Ammon's horn (tissue), 1 donor: ENCODE measurements around the gene CFB.
"Not testable (repeated sequence)": the region's sequence is repeated elsewhere in the genome, so short reads cannot be mapped to it uniquely, and the experiment has no call there.

Experiments
- DNase-seq: peaks from one replicate; pipeline ENCODE4 v3.0.0-alpha.2; 2016; ENCODE audit warnings: low spot score

The CFB gene

DNA sequence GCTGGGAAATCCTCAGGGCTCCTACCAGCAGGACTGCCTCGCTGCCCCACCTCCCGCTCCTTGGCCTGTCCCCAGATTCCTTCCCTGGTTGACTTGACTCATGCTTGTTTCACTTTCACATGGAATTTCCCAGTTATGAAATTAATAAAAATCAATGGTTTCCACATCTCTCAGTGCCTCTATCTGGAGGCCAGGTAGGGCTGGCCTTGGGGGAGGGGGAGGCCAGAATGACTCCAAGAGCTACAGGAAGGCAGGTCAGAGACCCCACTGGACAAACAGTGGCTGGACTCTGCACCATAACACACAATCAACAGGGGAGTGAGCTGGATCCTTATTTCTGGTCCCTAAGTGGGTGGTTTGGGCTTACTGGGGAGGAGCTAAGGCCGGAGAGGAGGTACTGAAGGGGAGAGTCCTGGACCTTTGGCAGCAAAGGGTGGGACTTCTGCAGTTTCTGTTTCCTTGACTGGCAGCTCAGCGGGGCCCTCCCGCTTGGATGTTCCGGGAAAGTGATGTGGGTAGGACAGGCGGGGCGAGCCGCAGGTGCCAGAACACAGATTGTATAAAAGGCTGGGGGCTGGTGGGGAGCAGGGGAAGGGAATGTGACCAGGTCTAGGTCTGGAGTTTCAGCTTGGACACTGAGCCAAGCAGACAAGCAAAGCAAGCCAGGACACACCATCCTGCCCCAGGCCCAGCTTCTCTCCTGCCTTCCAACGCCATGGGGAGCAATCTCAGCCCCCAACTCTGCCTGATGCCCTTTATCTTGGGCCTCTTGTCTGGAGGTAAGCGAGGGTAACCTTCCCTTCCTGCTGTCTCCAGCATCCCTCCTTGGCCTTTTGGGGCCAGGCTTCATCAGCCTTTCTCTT, at the start of gene CFB:
CFB (plus strand) TSS at position 589 of the 863 bp plus-strand sequence; CDS start at position 716, 127 bp downstream.
- peak; percentile 17 for DNase-seq

DNA sequence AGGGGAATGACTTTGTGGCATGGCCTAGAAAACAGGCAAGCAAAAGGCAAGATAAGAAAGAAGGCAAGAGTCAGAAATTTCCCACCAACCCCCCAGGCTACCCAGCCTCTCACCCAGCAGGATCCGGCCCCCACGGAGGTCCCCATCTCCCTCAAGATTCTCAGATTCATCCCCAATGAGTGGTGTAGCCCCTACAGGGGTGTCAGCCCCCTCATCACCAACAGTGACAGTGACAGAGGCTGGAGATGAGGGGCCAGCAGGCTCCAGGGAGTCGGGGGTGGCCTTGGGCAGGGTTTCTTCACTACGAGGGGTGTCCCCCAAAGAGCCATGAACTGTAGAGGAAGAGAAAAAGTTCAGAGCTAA, 49.4 kb upstream of the CFB start:
- no peak for DNase-seq

DNA sequence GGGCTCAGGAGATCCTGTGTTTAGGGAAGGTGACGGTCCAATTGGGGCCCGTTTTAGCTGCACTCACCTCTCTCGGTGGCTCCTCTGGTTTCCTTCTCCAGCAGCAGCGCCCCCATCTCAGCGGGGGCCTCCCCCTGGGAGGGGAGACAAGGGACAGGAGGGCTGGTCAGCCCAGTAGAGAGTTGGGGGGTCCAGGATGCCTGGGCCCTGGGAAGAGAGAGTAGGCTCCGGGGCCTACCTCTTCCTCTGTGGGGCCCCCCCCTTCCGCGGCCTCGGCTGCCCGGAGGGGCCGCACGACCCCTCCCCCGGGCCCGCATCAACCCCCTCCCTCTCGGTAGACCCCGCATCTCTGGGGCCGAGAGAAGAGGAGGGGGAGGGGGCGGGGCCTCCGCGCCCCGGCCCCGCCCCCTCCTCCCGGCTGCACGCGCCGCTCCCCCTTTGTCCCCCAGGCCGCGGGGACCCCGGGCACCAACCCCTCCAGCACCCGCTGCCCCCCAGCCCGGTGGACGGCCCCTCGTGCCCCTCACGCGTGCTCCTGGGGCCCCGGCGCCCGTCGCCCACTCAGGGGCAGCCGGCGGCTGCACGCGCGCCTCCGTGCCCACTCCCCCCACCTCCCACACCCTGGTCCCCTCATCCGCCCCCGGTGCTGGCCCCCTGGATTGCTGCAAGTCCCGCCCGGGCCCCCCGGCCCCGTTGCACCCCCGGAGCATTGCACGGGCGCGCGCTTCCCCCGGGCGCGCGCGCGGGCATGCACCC, 48.9 kb upstream of the CFB start:
- no peak for DNase-seq

DNA sequence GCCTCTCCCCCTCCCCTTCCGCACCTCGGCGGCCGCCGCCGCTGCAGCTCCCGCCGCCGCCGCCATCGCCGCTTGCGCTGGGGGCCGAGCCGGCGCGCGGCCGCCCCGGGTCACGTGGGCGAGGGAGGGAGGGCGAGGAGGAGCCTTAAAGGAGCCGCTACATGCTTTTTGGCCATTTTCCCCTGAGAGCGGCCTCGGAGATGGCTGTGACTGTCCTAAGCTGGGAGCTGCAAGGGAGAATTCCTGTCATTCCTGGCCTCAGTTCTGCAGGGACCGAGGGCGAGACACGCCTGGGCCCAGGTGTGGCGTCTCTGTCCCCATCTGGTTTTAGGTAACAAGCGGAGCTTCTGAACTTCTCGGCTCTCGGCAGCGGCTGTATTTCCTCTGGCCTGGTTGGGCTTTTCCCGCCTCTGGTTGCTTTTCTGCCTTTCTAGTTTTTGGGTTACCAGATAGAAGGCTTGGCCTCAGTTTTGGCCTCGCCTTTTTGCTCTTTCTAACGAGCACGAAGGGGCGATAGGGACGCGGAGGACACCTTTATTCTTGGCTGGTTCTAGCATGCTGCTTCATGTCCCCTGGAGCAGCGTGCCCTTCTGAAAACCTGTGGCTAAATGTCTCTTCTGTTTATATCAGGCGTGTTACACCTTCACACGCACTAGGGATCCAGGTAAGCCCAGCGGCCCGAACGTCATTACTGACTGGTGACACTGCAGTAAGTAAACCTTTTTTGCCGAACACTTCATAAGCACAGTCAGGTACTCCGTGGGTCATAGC, 48.1 kb upstream of the CFB start, which contains the start of gene EHMT2:
EHMT2 (minus strand) TSS at position 87 of the 771 bp plus-strand sequence; CDS start at position 66, 21 bp downstream.
- DNase-seq, result peak; percentile 94

DNA sequence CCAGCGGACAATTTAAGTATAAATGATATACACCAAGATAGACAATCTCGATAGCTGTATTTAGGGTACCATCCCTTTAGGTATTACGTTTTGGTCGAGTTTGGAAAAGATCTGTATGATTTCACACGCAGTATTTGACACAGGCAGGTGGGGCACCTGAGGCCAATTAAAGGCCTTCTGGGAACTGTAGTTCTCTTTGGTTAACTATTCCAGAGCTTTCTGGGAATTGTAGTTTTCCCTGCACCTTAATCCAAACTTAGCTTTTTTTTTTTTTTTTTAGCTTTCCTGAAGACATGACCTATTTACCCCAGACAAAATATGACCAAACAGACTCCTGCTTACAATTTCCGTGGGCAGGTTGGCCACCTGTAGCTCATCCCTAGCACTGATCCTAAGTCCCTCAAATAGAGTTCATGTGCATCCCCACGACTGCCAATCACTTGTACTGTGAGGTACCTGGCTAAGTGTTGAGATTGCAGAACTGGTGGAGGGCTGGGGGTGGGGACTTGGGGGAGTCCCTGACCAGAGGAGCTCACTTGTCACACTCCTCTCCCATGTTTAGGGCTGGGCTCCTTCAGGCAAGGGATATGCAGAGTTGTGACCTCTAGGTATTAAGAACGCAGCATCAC, 47.4 kb upstream of the CFB start:
- peak; percentile 62 for DNase-seq

DNA sequence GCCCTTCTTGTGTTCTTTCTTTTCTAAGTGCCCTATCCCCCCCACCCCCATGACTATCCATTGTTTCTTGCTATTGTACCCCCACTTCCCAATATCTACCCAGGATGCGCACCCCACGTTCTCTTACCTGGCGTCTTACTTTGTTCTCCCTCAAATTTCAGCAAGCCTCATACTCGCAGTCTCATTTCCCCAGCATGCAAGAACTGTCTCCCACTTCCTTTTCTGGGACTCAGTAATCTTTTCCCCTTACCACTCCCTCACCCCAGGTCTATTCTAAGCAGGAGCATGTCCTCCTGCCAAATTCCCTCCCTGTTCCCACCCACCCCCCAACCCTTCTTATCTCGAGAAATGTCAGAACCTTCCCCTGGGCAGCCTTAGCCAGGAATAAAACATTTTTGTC, 46.7 kb upstream of the CFB start:
- DNase-seq, result no peak

DNA sequence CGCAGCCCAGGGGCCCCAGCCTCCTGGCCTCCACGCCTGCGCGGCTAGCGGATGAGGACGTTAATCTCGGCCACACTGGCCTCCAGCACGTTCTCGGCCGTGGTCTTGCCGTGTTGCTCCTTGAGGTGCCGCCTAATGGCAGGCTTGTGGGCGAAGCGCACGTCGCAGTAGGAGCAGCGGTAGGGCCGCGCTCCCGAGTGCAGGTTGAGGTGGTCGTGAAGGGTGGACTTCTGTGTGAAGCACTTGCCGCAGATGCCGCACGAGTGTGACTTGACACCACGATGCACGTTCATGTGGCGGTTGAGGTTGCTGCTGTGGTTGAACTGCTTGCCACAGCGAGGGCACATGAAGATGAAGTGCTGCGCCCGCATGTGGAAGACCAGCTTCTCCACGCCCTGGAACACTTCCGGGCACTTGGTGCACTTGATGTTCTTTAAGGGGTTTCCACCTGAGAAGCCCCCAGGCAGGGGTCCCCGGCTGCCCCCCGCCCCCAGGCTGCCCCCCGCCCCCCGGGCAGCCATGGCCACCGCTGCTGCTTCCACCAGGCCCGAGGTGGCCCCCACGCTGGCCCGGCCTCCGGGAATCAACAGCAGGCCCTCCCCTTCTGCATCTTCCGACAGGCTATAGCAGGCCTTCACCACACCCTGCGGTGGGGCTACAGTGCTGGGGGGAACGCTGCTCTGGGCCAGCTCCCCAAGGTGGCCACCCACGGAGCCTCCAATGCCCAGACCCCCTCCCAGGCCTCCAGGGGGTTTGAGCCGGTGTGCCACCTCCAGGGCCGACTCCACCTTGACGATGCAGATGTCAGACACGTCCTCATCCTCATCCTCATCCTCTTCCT, 45.8 kb upstream of the CFB start:
- no peak for DNase-seq

DNA sequence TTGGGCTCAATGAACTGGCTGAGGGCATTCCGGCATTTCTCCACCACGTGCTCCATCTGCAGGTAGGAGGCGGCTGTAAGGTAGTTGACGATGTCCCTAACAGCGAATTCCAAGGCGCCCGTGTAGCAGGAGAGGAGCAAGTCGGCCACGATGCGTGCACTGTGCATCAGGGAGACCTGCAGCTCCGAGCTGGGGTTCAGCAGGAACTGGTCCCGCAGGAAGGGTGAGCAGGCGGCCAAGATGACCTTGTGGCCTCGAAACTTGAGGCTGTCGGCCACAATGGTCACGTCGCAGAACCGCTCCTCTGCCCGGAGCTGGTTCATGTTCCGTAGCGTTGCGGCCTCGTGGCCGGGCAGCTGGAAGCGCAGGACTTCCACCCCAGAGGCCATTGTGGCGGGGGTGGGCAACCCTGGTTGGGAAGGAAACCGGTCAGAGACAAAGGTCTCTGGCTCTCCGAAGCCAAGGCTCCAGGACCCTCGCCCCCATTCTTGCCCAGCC, 44.9 kb upstream of the CFB start:
- peak; percentile 31 for DNase-seq

DNA sequence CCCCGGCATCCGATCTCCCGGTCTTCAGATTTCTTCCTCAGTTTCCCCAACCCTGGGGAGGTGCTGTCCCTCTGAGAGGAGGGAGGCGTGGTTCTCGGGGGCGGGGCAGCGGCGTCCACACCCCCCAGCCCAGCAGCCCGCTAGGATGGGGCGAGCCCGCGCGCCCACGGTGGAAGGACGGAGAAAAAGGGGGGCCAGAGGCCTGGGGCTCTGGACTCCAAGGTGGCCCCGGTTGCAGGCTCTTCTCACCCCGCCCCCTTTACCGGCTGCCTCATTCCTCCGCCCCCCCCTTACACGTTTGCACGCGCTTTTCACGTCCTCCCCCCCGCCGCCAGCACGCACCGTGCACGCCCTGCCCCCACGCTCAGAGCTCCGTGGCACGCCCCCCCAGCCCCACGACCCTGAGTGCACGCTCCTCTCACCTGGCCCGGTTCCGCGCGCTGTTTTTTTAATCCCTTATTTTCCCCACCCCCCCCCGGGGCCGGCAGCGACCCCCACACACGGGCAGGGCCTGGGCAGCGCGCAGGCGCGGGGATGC, 44.4 kb upstream of the CFB start:
- peak; percentile 60 for DNase-seq

DNA sequence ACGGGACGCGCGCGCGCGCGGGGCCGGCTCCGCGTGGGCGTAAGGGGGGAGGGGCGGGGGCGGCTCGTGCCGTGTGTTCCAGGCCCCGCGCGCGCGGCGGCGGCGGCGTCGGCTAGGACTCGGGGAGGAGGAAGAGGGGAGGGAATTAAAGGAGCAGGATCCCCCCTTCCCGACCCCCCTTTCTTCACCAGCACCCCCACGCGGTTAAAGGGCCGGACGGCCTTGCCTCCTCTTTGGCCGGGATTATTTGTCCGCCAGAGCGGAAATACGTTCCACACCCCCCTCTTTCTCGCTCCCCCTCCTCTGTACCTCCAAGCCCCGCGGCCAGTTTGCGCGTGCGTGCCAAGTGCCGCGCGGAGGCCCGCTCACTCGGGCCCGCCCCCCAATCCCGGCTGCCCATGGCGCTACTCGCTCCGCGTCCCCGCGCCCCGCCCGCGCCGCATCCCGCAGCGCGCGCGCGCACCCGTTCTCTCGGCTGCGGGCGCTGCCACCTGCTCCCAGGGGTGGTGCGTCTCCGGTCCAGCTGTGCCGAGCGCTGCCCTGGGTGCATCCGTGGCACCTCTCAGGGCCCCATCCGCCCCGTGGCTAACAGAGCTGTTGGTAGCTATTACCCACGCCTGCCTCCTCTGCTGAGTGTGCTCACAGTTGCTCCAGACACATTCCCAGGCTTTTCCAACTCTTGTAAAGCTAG, 43.8 kb upstream of the CFB start, which contains the start of gene ZBTB12:
ZBTB12 (minus strand) TSS at position 134 of the 691 bp plus-strand sequence. CDS start 781 bp downstream, outside the sequence.
- peak; percentile 96 for DNase-seq

DNA sequence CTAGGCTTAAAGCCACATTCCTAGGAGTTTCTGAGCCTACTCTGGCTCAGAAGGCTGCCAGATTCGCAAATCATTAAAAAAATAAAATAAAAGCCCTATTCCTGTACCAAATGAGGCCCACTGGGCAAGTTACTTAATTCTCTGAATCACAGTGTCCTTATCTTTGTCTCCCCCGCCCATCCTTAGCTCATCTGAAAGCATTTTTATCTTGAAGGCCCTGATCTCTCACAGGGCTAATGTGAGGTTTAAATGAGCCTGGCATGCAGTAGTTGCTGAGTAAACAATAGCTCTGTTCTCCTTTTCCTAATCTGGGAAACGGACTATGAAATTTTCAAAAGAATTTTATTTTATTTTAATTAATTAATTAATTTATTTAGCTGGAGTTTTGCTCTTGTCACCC, 41.9 kb upstream of the CFB start:
- no peak for DNase-seq

DNA sequence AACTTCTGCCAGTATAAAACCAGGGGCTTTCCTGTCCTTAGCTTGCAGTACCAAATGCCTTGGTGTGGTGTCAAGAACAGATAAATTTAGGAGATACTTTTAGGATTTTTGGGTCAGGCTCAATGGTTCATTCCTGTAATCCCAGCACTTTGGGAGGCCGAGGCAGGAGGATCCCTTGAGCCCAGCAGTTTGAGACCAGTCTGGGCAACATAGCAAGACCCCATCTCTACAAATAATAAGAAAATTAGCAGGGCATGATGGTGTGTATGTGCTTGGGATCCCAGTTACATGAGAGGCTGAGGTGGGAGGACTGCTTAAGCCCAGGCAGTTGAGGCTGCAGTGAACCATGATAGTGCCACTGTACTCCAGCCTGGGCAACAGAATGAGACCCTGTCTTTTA, 40.9 kb upstream of the CFB start:
- no peak for DNase-seq

DNA sequence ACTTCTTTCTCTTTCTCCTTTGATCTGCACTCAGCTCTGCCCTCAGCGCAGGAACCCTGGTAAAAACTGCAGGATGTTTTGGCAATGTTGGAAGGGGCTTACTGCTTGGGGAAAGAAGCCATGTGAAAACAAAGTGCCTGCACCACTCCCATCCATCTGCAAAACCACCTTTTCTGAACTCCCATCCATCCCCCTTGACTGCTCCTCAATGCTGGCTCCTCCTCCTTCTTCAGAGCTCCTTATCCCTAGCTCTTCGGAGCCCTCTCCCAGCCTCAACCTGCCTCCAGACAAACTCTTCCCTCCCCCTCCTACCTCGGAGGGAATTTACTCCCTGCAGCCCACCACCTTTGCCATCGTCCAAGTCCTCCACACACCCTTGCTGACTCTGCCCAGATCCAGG, 39.8 kb upstream of the CFB start:
- no peak for DNase-seq

DNA sequence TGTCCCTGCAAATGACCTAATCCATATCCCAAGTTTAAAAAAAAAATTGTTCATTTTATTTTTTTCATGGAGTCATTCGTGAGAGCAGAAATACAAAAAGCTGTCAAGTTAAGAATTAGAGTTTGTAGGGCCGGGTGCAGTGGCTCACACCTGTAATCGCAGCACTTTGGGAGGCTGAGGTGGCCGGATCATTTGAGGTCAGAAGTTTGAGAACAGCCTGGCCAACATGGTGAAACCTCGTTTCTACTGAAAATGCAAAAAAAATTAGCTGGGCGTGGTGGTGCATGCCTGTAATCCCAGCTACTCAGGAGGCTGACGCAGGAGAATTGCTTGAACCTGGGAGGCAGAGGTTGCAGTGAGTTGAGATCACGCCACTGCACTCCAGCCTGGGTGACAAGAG, 39.2 kb upstream of the CFB start:
- DNase-seq, result not testable (repeated sequence)

DNA sequence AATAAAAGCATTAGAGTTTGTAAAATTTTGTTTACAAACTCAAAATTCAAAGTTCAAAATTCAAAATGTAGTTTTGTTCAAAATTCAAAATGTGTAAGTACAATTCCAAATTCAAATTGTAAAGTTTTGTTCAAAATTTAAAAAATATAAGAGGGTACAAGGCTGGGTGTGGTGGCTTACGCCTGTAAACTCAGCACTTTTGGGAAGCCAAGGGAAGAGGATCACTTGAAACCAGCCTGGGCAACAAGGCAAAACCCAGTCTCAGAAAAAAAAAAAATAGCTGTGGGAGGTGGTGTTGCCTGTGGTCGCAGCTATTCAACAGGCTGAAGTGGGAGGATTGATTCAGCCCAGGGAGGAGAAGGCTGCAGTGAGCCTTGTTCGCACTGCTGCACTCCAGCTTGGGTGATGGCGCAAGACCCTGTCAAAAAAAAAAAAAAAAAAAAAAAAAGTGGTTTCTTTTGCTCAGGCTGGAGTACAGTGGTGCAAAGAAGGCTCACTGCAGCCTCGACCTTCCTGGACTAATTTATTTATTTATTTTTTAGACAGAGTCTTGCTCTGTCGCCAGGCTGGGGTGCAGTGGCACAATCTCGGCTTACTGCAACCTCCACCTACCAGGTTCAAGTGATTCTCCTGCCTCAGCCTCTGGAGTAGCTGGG, 38.6 kb upstream of the CFB start:
- DNase-seq, result peak; percentile 34

DNA sequence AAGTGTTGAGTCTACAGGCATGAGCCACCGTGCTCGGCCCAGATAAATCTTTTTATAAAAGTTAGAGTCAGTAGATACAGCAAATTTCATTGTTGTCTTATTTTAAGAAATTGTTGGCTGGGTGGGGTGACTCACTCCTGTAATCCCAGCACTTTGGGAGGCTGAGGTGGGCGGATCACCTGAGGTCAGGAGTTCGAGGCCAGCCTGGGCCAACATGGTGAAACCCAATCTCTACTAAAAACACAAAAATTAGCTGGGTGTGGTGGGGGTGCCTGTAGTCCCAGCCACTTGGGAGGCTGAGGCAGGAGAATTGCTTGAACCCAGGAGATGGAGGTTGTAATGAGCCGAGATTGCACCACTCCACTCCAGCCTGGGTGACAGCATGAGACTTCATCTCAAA, 37.6 kb upstream of the CFB start:
- DNase-seq, result not testable (repeated sequence)

DNA sequence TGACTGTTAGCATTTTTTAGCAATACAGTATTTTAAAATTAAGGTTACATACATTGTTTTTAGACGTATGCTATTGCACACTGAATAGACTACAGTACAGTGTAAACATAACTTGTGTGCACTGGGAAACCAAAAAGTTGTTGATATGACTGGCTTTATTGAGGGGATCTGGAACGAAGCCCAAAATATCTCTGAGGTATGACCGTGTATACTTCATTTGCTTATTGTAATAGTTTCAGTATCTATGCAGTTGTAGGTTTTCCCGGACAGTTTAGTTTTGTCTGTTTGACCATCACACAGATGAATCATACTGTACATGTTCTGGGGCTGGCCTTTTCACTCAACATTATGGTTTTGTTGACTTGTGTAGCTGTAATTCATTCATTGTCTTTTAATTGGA, 37.1 kb upstream of the CFB start:
- DNase-seq, result no peak

DNA sequence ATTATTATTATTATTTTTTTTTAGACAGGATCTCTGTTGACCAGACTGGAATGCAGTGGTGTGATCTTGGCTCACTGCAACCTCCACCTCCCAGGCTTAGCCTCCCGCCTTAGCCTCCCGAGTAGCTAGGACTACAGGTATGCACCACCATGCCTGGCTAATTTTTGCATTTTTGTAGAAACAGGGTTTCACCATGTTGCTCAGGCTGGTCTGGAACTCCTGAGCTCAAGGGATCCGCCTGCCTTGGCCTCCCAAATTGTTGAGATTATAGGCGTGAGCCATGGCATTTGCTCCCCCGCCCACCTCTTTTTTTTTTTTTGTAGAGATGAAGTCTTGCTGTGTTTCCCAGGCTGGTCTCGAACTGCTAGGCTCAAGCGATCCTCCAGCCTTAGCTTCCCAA, 36.6 kb upstream of the CFB start:
- DNase-seq, result not testable (repeated sequence)
